Panc1 (cell line): ENCODE results near the gene INAFM2. TPM values are rescaled to one million over a fixed set of nuclear protein-coding genes. Genes with fewer than 3 reads are reported as not detected.

Experiments used
- ATAC-seq: fragments of 200-7000 bp; cut with Tn5 transposase; 2 replicates; pipeline ENCODE4 v1.9.1; 2020; ENCODE audit warnings: mild to moderate bottlenecking, moderate library complexity
- BruUV-seq: library from RNA; stranded (reverse); fragments of 400-500 nt; replicated peaks from 2 replicates; lab custom pipeline; 2021; lab: Mats Ljungman, UMichigan
- CTCF ChIA-PET: fragments of 300-600 bp; sonication (Branson Sonifier 250); formaldehyde crosslinking; loops from one replicate; lab custom pipeline; 2022; ENCODE audit warnings: antibody characterized with exemption; lab: Charles Lee
- POLR2A ChIA-PET: fragments of 300-600 bp; sonication (Branson Sonifier 250); formaldehyde crosslinking; loops from one replicate; lab custom pipeline; 2022; ENCODE audit warnings: antibody characterized with exemption; lab: Charles Lee
- DNase-seq: peaks from one replicate; pipeline ENCODE4 v3.0.0-alpha.2; 2010; ENCODE audit warnings: low read depth, low spot score
- H3K27ac ChIP-seq: 2 replicates; pipeline ENCODE4 v1.5.1; 2011; ENCODE audit warnings: mild to moderate bottlenecking, low read length, inconsistent platforms
- H3K27me3 ChIP-seq: fragments of 200-500 bp; sonication (Bioruptor generic); 2 replicates; pipeline ENCODE4 v1.6.0; 2014; ENCODE audit warnings: low read length, inconsistent platforms; ENCODE audit not compliant: control insufficient read depth, insufficient read depth
- H3K36me3 ChIP-seq: fragments of 200-500 bp; sonication (Bioruptor generic); 2 replicates; pipeline ENCODE4 v1.5.1; 2014; ENCODE audit warnings: inconsistent platforms, mild to moderate bottlenecking, low read length, moderate library complexity; ENCODE audit not compliant: control insufficient read depth, insufficient read depth
- H3K4me1 ChIP-seq: 2 replicates; pipeline ENCODE4 v1.5.1; 2011; ENCODE audit warnings: inconsistent platforms, mild to moderate bottlenecking, low read length, moderate library complexity; ENCODE audit not compliant: control insufficient read depth, insufficient read depth
- H3K4me3 ChIP-seq, 2 experiments: 2 replicates each; pipeline ENCODE4 v1.5.1; 2011 to 2012; ENCODE audit warnings: low read depth in 2 of 2, low read length in 2 of 2, mild to moderate bottlenecking in 2 of 2, inconsistent platforms in 1 of 2, moderate library complexity in 1 of 2
- H3K9me3 ChIP-seq: fragments of 200-500 bp; sonication (Bioruptor generic); 2 replicates; pipeline ENCODE4 v1.5.1; 2014; ENCODE audit warnings: low read depth, mild to moderate bottlenecking, inconsistent platforms, low read length, moderate library complexity; ENCODE audit not compliant: control insufficient read depth, insufficient read depth
- POLR2AphosphoS5 ChIP-seq: IDR thresholded peaks from 2 replicates; pipeline ENCODE4 v1.6.1; 2012; ENCODE audit warnings: mild to moderate bottlenecking, low read depth, low read length, moderate library complexity
- SIN3A ChIP-seq: IDR thresholded peaks from 2 replicates; pipeline ENCODE4 v1.6.1; 2012; ENCODE audit warnings: low read depth, mild to moderate bottlenecking, low read length, moderate library complexity, borderline replicate concordance; ENCODE audit not compliant: insufficient read depth
- TCF7L2 ChIP-seq: IDR thresholded peaks from 2 replicates; pipeline ENCODE4 v1.6.1; 2011; ENCODE audit warnings: mild to moderate bottlenecking, low read depth, low read length, inconsistent platforms
- in situ Hi-C: cut with HindIII; loops from 2 replicates; pipeline ENCODE4 v1.10.0; 2016; ENCODE audit warnings: low sequenced_read_pairs, low pct_unique_long_range_greater_than_20kb
- intact Hi-C: fragments of 100-400 bp; cut with micrococcal nuclease; formaldehyde crosslinking; loops from one replicate; pipeline ENCODE4 v1.10.0; 2022; ENCODE audit not compliant: unreplicated experiment
- total RNA-seq: library from RNA; stranded (reverse); gene quantifications from one replicate; pipeline ENCODE4 v1.2.1, GENCODE V29; 2021; ENCODE audit not compliant: unreplicated experiment
- TF ChIP-seq, protein P1 (sequence below): fragments of 450-650 bp; IDR thresholded peaks from 2 replicates; pipeline ENCODE4 v1.5.1; 2017; ENCODE audit warnings: mild to moderate bottlenecking
- TF ChIP-seq, protein P2 (sequence below), 2 experiments: IDR thresholded peaks; 2 replicates each; pipeline ENCODE4 v1.6.1; 2011 to 2012; ENCODE audit warnings: low read depth in 2 of 2, control low read depth in 1 of 2, low read length in 1 of 2, mild to moderate bottlenecking in 1 of 2, moderate library complexity in 1 of 2; ENCODE audit not compliant: insufficient read depth in 1 of 2

Gene INAFM2
- total RNA-seq, 1 experiment from 2014 or later, result 10.4 TPM

DNA sequence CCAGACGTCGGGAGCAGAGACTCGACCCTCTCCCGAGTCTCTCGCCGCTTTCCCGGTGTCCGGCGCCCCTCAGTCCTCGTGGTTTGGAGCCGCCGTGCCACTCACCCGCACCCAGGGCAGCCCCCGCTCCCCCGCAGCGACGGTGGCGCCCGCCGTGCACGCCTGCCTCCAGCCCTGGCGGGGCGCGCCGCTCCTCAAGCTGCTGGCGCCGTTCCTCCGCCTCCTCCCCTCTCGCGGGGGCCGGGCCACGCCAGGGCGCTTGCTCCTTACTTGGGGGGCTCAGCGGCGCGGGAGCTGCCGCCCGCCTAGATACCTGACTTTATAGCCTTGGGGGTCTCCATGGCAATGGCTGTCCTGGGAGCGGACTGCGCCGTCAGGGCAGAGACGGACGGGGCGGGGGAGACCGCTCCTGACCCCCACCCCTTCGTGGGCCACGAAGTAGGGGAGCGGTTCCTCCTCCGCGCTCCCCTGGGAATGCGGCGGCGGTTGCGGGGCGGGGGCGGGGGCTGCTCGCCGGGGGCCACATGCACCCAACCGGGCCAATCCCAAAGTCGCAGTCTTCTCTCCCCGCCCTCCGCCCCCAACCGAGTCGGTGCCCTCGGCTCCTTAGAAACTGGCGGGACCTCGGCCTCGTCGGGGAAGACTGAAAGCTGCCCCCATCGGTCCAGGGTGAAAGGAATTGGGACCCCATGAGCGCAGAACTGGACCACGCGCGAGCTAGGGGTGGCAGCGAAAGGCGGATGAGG lies 40.5 kb upstream of the INAFM2 start, which contains the start of gene ANKRD63:
Gene ANKRD63 (minus strand): TSS at position 196 of the 746 bp plus-strand sequence. CDS start 478 bp downstream, outside the sequence.
- in situ Hi-C loops, result no loop called here
- ChIA-PET POLR2A (no interaction called here), CTCF (interaction anchor here (0.6 kb wide), 1 partner anchor 221 kb away, joined by 3 read pairs; no protein-coding TSS in a partner anchor)
- TF ChIP-seq TCF7L2 (no peak), SIN3A (no peak), POLR2AphosphoS5 (no peak)
- TF ChIP-seq, protein P1, sequence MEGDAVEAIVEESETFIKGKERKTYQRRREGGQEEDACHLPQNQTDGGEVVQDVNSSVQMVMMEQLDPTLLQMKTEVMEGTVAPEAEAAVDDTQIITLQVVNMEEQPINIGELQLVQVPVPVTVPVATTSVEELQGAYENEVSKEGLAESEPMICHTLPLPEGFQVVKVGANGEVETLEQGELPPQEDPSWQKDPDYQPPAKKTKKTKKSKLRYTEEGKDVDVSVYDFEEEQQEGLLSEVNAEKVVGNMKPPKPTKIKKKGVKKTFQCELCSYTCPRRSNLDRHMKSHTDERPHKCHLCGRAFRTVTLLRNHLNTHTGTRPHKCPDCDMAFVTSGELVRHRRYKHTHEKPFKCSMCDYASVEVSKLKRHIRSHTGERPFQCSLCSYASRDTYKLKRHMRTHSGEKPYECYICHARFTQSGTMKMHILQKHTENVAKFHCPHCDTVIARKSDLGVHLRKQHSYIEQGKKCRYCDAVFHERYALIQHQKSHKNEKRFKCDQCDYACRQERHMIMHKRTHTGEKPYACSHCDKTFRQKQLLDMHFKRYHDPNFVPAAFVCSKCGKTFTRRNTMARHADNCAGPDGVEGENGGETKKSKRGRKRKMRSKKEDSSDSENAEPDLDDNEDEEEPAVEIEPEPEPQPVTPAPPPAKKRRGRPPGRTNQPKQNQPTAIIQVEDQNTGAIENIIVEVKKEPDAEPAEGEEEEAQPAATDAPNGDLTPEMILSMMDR, result no peak
- TF ChIP-seq, protein P2, sequence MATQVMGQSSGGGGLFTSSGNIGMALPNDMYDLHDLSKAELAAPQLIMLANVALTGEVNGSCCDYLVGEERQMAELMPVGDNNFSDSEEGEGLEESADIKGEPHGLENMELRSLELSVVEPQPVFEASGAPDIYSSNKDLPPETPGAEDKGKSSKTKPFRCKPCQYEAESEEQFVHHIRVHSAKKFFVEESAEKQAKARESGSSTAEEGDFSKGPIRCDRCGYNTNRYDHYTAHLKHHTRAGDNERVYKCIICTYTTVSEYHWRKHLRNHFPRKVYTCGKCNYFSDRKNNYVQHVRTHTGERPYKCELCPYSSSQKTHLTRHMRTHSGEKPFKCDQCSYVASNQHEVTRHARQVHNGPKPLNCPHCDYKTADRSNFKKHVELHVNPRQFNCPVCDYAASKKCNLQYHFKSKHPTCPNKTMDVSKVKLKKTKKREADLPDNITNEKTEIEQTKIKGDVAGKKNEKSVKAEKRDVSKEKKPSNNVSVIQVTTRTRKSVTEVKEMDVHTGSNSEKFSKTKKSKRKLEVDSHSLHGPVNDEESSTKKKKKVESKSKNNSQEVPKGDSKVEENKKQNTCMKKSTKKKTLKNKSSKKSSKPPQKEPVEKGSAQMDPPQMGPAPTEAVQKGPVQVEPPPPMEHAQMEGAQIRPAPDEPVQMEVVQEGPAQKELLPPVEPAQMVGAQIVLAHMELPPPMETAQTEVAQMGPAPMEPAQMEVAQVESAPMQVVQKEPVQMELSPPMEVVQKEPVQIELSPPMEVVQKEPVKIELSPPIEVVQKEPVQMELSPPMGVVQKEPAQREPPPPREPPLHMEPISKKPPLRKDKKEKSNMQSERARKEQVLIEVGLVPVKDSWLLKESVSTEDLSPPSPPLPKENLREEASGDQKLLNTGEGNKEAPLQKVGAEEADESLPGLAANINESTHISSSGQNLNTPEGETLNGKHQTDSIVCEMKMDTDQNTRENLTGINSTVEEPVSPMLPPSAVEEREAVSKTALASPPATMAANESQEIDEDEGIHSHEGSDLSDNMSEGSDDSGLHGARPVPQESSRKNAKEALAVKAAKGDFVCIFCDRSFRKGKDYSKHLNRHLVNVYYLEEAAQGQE (IDR thresholded peaks at IDR 0.05; ENCODE audit: insufficient read depth in 1 of 2, low read depth in 2 of 2, low read length in 1 of 2), result no peak
- Histone ChIP-seq H3K27ac (peak within 1 kb of the TSS; percentile 17; the same call in 1 of the 2 replicates), H3K36me3 (no peaks in the 10 kb centered on the region), H3K4me1 (0 out of 2 replicates have a peak, but pooled peaks cover 7% of the 10 kb centered on the region), H3K27me3 (no peaks in the 10 kb centered on the region), H3K9me3 (no peaks in the 10 kb centered on the region), H3K4me3 (peak within 1 kb of the TSS; percentile 49 to 51)
- intact Hi-C loops, result no loop called here
- ATAC-seq (peak; percentile 54), DNase-seq (no peak)
- no TSS peak for BruUV-seq

DNA sequence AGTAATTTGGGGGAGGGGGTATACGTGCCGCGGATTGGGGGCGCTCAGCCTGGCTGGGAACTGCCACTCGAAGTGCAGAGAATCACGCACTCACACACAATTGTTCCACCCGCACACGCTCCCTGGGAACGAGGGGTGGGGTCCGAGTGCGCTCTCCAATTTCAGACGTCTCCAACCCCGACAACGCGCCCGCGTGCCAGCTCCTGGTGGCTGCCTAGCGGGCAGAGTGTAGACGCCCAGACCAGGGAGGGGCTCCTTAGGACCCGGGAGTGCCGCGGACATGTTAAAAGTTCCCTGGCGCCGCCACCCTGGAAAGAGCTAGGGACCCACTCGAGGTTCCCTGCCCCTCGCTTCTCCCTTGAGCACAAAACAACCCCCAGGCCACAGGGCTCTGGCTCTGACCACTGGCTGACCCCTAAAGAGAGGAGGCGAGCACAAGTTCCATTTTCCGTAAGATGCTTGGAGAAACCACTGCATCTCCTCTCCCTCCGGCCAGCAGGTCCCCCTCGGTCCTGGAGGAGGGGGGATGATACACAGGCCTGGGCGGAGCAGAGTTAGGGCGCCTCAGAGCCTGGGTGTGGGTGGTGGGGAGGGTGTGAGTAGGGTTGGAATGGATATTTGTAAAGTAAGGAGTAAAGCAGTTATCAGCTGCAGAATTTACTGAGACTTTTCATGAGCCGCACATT lies 39.7 kb upstream of the INAFM2 start:
- intact Hi-C loops, result no loop called here
- Histone ChIP-seq H3K4me1 (0 out of 2 replicates have a peak, but pooled peaks cover 7% of the 10 kb centered on the region), H3K27me3 (no peaks in the 10 kb centered on the region), H3K9me3 (no peaks in the 10 kb centered on the region), H3K27ac (no peak overlapping the region), H3K4me3 (no peak overlapping the region), H3K36me3 (no peaks in the 10 kb centered on the region)
- ChIA-PET CTCF (interaction anchor here (0.6 kb wide), 1 partner anchor 222 kb away, joined by 3 read pairs; no protein-coding TSS in a partner anchor), POLR2A (no interaction called here)
- DNase-seq (no peak), ATAC-seq (no peak)
- in situ Hi-C loops, result no loop called here
- TF ChIP-seq POLR2AphosphoS5 (no peak), SIN3A (no peak), TCF7L2 (no peak)
- TF ChIP-seq, protein P1, result no peak
- TF ChIP-seq, protein P2 (IDR thresholded peaks at IDR 0.05; ENCODE audit: insufficient read depth in 1 of 2, low read depth in 2 of 2, low read length in 1 of 2), result no peak
- BruUV-seq, result no TSS peak
